ENCODE results near the gene RAB31.

RAB31 gene

DNA sequence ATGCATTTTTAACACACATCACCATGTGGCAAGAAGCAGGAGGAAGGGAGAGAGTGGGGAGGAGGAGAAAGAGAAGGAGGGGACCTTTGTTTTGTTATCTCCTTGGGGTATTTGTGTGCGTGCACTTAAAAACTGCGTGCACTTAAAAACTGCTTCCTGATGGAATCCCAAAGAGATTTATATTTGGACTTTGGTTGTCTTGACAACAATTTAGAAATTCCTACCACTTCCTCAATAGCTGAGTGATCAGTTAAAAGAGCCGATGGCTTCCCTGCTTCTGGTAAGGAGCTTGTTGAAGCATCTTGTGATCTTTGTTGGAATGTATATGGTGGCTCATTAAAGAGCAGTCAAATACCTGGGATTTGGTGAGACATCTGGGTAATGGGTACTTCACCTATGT lies 4.5 kb downstream of the RAB31 start:
- DNase-seq (ENCODE audit: low spot score) = no peak

DNA sequence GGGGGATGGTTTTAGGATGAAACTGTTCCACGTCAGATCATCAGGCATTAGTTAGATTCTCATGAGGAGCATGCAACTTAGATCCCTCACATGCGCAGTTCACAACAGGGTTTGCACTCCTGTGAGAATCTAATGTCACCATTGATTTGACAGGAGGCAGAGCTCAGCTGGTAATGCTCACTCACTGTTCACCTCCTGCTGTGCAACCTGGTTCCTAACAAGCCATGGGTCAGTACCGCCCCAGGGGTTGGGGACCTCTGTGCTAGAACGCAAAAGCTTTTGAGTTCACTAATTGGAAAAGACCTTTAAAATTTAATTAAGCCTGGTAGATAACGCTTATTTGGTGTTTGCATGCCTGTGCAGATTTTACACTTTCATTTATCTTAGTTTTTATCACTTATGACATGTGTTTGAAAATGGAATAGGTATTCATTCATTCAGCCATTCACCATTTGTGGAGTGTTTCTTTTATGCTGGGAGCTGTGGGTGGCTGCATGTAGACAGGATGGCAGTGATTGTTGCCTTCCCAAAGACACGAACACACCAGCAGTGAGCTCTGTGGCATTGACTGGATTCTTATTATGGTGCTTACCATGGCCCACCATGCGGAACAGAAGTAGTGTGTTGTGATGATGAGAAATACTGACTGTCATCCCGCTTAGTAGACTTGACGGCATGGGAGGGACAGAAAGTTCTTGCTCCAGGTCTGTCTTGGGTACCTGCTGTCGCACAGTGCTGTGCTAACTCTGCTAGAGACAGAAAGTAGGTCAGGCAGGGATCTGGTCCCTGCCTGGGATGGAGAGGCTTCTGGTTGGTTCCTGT lies 6.4 kb downstream of the RAB31 start:
- no peak for DNase-seq (ENCODE audit: low spot score)

DNA sequence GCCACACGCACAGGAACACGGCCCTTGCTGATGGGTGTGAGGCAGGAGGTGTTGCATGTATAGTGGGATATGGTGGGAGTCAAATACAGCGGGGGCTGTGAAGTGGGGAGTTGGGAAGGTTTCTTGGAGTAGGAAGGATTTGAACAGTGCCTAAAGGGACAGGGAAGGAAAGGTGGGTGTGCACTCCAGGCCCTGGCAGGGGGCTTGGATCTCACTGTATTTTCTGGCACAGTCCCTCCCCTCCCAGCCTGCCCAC lies 6.9 kb downstream of the RAB31 start:
- DNase-seq (ENCODE audit: low spot score) = no peak

DNA sequence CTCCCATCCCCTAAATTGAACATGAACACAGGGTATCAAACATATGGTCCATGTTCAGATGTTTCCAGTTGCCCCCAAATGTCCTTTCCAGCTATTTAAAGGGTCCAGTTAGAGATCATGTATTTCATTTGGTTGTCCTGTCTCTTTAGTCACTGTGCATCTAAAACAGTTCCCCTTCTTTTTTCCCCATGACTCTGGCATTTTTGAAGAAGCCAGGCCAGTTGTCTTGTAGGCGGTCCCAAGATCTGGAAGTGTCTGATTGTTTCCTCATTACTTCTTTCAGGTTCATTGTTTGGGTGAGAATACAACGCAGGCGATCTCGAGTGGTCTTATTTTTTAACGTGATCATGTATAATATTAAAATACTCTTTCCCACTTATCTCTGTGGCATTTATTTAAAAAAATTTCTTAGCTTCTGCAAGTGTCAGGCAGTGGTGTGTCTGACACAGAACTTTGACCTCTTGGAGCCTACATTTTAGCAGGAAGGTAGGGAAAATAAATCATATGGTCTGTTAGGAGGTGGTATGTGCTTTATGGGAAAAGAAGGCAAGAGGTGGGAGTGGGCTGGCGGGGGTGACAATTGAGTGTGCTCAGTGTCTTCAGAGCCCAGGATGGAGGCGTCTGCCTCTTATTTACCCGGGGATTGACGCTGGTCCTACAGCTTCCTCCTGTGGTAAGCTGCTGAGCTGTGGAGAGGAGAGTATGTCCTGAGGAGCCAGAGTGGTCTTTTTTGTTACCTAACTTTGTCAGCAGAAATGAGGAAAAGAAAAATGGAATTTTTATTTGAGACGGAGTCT lies 8.1 kb downstream of the RAB31 start:
- DNase-seq (ENCODE audit: low spot score) = no peak

- no peak for DNase-seq (ENCODE audit: low spot score)
These were observed 8.9 kb downstream of the RAB31 start for GRCh38 chr18:9716780-9717563.

- no peak for DNase-seq (ENCODE audit: low spot score)
These were observed 11.4 kb downstream of the RAB31 start for GRCh38 chr18:9719421-9719981.

DNA sequence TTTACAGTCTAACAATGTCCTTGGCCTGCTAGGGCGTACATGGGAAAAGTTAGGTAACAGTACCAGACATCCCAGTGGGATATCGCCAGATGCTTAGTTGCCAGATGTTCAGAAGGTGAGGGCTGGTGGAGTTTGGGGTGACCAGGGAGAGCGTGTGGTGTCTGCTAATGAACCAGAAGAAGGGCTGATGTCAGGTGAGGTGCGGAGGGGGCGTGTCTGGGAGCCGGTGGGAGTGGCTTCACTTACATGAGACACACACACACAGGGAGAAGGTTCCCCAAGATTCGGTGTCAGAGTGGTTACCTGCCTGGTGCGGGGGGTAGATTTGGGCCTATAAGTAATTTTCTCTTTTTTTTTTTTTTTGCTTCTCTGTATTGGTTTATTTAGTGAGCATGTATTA lies 12.2 kb downstream of the RAB31 start:
- peak; percentile 55 for DNase-seq (ENCODE audit: low spot score)

DNA sequence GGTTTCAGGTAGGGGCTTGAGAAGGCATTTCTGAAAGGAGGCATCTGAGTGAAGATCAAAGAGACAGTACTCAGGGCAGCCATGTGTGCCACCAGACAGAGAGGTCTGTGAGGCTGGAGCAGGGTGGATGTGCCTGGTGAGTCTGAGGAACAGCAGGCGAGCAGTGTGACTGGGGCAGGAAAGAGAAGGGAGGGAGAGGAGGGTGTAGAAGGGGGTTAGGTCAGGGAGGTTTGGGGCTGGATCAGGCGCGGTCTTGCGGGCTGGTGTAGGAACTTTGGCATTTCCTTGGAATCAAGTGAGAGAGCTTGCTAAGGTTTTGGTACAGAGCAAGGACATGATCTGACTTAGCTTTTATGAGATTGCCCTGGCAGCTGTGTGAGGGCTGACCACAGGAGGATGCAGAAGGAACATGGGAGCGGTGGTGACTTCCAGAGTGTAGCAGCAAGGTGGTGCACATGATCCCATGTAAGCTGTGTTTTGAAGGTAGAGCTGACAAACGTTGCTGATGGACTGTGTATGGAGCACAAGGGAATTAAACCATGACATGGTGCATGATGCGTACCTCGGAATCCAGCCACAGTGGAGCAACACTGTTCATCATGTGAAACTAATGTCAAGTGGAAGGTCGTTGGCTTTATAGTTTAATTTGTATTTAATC lies 13.9 kb downstream of the RAB31 start:
- DNase-seq (ENCODE audit: low spot score) = no peak

DNA sequence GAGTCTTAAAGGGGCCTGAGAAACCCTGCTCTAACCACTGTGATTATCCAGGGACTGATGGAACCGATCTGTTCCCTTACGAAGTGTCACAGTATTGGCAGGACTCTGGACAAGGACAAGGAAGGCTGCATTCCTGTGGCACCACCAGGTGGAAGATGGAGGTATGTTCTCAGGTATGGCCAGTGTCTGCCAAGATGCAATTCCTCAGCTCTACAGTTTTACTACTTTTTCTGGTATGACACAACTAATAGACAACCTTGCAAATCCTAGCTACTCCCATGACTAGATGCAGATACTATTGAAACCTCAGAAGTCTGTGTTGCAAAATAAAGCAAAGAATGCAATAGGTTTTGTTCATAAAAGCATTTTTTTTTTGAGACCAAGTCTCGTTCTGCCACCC lies 14.6 kb downstream of the RAB31 start:
- DNase-seq (ENCODE audit: low spot score) = peak; percentile 47

GRCh38 chr18:9724797-9725585 lies 16.9 kb downstream of the RAB31 start:
- no peak for DNase-seq (ENCODE audit: low spot score)

DNA sequence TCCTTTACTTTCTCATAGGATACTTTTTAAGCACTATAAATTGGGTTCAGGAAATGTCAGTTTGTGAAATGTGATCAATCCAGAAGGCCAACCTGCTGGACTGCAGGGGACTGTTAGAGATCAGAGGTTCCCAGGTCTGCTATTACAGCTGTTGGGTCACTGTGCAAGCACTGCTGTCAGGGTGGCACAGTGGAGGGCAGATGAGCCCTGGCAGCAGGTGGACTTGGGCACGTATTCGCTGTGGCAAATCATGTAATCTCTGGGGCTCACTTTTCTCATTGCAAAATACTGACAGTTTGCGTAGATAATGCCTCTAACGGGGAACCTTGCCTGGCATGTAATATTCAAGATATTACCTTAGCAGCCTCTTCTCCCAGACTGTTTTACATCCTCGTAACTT lies 18.1 kb downstream of the RAB31 start:
- no peak for DNase-seq (ENCODE audit: low spot score)

DNA sequence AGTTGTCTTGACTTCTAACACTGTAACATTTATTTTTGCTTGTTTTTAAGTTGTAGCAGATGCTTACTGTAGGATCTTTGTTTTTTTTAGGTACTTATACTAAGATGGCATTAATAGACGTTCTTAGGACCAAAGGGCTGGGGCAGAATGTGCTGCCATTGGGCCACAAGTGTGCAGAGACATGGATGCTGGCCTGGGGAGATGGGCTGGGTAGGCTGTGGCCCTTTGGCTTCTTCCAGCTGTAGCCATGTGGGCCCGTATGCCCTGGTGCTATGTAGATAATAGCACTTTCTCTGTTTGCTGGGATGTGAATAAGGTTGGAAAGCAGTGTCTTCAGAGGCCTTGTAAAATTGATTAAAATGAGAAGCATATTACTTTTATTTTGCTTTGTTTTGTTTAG lies 18.8 kb downstream of the RAB31 start:
- no peak for DNase-seq (ENCODE audit: low spot score)

GRCh38 chr18:9730786-9731185 lies 22.7 kb downstream of the RAB31 start:
- DNase-seq (ENCODE audit: low spot score) = no peak

- DNase-seq (ENCODE audit: low spot score) = no peak
These were observed 23.3 kb downstream of the RAB31 start for GRCh38 chr18:9731380-9731779.

GRCh38 chr18:9732031-9732430 lies 23.9 kb downstream of the RAB31 start:
- no peak for DNase-seq (ENCODE audit: low spot score)

DNA sequence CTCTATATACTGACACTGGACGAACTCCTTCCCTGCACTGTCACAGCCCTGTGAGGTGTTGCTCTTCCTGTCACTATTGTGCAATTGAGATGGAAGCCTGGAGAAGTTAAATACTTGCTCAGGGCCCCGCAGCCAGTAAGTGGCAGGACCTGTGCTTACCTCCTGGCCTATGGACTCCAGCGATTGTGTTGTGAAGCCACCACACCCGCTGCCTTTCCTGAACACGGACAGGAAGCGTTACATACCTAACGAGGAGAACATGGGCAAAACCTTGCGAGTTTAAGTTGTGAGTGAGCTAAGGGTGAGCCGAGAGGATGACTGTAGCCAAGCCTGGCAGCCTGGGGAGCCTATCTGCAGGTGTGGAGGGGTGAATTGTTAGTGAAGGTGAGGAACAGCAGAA lies 26.1 kb downstream of the RAB31 start:
- no peak for DNase-seq (ENCODE audit: low spot score)

DNA sequence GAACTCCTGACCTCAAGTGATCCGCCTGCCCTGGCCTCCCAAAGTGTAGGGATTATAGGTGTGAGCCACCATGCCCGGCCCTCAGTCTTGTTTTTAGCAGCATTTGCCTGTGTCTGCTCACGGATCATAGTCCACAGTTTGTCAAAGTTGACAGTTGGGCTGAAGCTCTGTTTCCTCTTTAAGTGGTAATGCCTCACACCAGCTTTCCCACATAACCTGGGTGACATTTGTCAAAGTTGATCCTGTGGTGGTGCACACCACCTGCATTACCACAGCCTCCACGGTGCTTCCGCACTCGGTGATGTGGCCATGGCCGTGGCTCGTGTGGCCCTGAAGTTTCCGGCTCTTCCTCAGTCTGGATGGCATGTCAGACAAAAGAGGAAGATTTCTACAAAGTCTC lies 27.1 kb downstream of the RAB31 start:
- no peak for DNase-seq (ENCODE audit: low spot score)

DNA sequence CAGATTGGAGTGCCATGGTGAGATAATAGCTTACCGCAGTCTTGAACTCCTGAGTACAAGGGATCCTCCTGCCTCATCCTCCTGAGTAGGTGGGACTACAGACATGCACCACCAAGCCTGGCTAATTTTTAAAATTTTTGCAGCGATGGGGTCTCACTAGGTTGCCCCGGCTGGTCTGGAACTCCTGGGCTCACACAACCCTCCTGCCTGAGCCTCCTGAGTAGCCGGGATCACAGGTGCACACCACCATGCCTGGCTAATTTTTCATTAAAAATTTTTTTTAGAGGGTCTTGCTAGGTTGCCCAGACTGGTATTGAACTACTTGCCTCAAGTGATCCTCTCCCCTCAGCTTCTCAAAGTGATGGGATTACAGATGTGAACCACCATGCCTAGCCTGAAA lies 27.8 kb downstream of the RAB31 start:
- no peak for DNase-seq (ENCODE audit: low spot score)

- no peak for DNase-seq (ENCODE audit: low spot score)
These were observed 28.3 kb downstream of the RAB31 start for GRCh38 chr18:9736286-9736835.

- no peak for DNase-seq (ENCODE audit: low spot score)
These were observed 28.9 kb downstream of the RAB31 start for GRCh38 chr18:9737006-9737405.

Measured in iPS-NIHi11 (cell line).